ENCODE results near the gene CASZ1.

Gene CASZ1

DNA sequence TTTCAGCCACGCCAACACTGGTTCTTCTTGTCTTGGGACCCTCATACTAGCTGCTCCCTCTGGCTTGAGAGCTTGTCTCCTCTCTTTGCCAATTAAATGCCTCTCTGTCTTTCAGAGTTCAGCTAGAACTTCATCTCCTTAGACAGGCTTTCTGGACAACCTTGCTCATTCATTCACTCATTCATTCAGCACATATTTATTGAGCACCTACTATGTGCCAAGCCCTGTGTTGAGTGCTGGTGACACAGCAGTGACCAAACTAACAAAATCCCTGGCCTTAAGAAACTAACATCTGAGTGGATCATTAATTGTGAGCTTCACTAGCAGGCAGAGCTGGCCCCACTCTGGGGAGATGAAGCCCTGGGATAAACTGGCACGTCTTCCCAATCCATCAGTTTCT, 24.9 kb upstream of the CASZ1 start:
- TF ChIP-seq USF1 (IDR thresholded peaks at IDR 0.05) (no peak), CREB1 (IDR thresholded peaks at IDR 0.05; ENCODE audit: low read depth) (no peak), TCF12 (IDR thresholded peaks at IDR 0.05; ENCODE audit: low read depth) (no peak), YY1 (IDR thresholded peaks at IDR 0.05; ENCODE audit: low read depth) (no peak), ZBTB7A (IDR thresholded peaks at IDR 0.05; ENCODE audit: low read depth) (no peak), FOXM1 (IDR thresholded peaks at IDR 0.05; ENCODE audit: borderline replicate concordance, low read depth) (no peak), EP300 (IDR thresholded peaks at IDR 0.05; ENCODE audit: borderline replicate concordance) (no peak), EGR1 (IDR thresholded peaks at IDR 0.05) (no peak), NFIC (IDR thresholded peaks at IDR 0.05) (no peak), RAD21 (IDR thresholded peaks at IDR 0.05; ENCODE audit: low read depth) (no peak), MAX (IDR thresholded peaks at IDR 0.05) (no peak), TAF1 (IDR thresholded peaks at IDR 0.05; ENCODE audit: low read depth) (no peak), TEAD4 (IDR thresholded peaks at IDR 0.05) (no peak), CEBPB (IDR thresholded peaks at IDR 0.05) (no peak)
- TF ChIP-seq, protein P1, sequence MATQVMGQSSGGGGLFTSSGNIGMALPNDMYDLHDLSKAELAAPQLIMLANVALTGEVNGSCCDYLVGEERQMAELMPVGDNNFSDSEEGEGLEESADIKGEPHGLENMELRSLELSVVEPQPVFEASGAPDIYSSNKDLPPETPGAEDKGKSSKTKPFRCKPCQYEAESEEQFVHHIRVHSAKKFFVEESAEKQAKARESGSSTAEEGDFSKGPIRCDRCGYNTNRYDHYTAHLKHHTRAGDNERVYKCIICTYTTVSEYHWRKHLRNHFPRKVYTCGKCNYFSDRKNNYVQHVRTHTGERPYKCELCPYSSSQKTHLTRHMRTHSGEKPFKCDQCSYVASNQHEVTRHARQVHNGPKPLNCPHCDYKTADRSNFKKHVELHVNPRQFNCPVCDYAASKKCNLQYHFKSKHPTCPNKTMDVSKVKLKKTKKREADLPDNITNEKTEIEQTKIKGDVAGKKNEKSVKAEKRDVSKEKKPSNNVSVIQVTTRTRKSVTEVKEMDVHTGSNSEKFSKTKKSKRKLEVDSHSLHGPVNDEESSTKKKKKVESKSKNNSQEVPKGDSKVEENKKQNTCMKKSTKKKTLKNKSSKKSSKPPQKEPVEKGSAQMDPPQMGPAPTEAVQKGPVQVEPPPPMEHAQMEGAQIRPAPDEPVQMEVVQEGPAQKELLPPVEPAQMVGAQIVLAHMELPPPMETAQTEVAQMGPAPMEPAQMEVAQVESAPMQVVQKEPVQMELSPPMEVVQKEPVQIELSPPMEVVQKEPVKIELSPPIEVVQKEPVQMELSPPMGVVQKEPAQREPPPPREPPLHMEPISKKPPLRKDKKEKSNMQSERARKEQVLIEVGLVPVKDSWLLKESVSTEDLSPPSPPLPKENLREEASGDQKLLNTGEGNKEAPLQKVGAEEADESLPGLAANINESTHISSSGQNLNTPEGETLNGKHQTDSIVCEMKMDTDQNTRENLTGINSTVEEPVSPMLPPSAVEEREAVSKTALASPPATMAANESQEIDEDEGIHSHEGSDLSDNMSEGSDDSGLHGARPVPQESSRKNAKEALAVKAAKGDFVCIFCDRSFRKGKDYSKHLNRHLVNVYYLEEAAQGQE (IDR thresholded peaks at IDR 0.05; ENCODE audit: low read depth), result no peak

DNA sequence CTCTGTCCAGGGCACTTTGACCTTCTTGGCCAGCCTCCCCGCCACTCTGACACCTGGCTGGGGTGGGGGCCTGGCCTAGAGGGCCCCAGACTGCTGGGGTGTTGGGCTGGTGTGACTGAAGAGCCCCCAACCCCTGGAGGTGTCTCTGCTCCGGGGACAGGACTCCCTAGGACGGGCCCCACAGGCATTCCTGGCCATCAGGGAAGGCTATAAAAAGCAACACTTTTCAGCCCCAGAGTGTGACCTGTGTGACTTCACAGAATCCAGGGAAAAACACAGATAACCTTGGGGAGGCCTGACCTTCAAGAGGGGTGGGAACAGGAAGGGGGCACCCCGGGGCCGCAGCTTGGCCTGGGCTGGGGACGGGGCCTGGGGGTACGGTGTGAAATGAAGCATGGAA, 24.0 kb upstream of the CASZ1 start:
- TF ChIP-seq EP300 (IDR thresholded peaks at IDR 0.05; ENCODE audit: borderline replicate concordance) (no peak), ZBTB7A (IDR thresholded peaks at IDR 0.05; ENCODE audit: low read depth) (no peak), USF1 (IDR thresholded peaks at IDR 0.05) (no peak), RAD21 (IDR thresholded peaks at IDR 0.05; ENCODE audit: low read depth) (no peak), TCF12 (IDR thresholded peaks at IDR 0.05; ENCODE audit: low read depth) (no peak), TEAD4 (IDR thresholded peaks at IDR 0.05) (no peak), FOXM1 (IDR thresholded peaks at IDR 0.05; ENCODE audit: borderline replicate concordance, low read depth) (no peak), MAX (IDR thresholded peaks at IDR 0.05) (no peak), YY1 (IDR thresholded peaks at IDR 0.05; ENCODE audit: low read depth) (no peak), NFIC (IDR thresholded peaks at IDR 0.05) (no peak), TAF1 (IDR thresholded peaks at IDR 0.05; ENCODE audit: low read depth) (no peak), CEBPB (IDR thresholded peaks at IDR 0.05) (no peak), EGR1 (IDR thresholded peaks at IDR 0.05) (no peak), CREB1 (IDR thresholded peaks at IDR 0.05; ENCODE audit: low read depth) (no peak)
- TF ChIP-seq, protein P1 (IDR thresholded peaks at IDR 0.05; ENCODE audit: low read depth), result no peak

DNA sequence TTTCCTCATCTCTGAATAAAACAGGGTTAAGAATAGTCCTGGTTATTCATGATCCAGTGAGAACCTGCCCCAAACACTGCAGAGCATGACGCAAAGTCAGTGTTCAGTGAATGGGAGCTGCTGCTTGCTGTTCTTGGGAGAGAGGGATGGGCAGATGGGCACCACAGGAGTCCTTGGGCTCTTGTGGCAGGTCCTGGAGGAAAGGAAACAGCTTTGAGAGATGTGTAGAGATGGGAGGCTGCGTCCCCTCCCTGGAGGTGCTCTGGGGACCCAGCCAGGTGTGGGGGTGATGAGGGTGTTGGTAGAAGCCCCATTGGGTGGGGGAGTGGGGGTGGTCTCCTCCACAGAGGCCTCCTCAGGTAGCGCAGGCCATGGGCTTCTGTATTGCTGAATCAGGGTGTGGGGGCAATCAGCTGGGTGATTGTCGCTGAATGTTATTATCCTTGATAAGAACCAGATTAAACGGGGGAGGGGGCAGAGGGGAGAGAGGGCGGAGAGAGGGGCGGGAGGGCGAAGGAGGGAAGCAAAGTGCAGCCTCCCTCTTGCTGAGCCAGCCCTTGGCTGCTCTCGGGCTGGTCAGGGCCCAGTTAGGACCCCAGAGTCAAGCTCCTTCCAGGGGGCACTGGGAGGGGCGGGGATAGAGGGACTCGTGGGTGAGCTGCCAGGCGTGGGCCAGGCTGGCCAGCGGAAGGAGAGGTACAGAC, 22.9 kb upstream of the CASZ1 start:
- no peak for TF ChIP-seq FOXM1 (IDR thresholded peaks at IDR 0.05; ENCODE audit: borderline replicate concordance, low read depth)
- TF ChIP-seq, protein P1 (IDR thresholded peaks at IDR 0.05; ENCODE audit: low read depth), result no peak
- TF ChIP-seq CREB1 (IDR thresholded peaks at IDR 0.05; ENCODE audit: low read depth), result no peak
- no peak for TF ChIP-seq ZBTB7A (IDR thresholded peaks at IDR 0.05; ENCODE audit: low read depth)
- no peak for TF ChIP-seq USF1 (IDR thresholded peaks at IDR 0.05)
- no peak for TF ChIP-seq TEAD4 (IDR thresholded peaks at IDR 0.05)
- no peak for TF ChIP-seq NFIC (IDR thresholded peaks at IDR 0.05)
- no peak for TF ChIP-seq MAX (IDR thresholded peaks at IDR 0.05)
- no peak for TF ChIP-seq EGR1 (IDR thresholded peaks at IDR 0.05)
- TF ChIP-seq RAD21 (IDR thresholded peaks at IDR 0.05; ENCODE audit: low read depth), result no peak
- TF ChIP-seq TCF12 (IDR thresholded peaks at IDR 0.05; ENCODE audit: low read depth), result no peak
- no peak for TF ChIP-seq YY1 (IDR thresholded peaks at IDR 0.05; ENCODE audit: low read depth)
- no peak for TF ChIP-seq EP300 (IDR thresholded peaks at IDR 0.05; ENCODE audit: borderline replicate concordance)
- no peak for TF ChIP-seq CEBPB (IDR thresholded peaks at IDR 0.05)

Data from Ishikawa (cell line).